Measurements from ENCODE around the gene PDIA6. TPM values are rescaled to one million over a fixed set of nuclear protein-coding genes. Genes with fewer than 3 reads are reported as not detected.

Gene PDIA6
- total and polyA plus RNA-seq, 4 donors, result 159 to 348 (median 246) TPM

- TF ChIP-seq GABPA (IDR thresholded peaks at IDR 0.05 in 1 of 2, conservative IDR thresholded peaks at IDR 0.05 in 1 of 2) (no peak), SP1 (IDR thresholded peaks at IDR 0.05) (no peak), FOXA2 (IDR thresholded peaks at IDR 0.05) (no peak)
Observed at GRCh38 chr2:10774394-10774793, 38.2 kb downstream of the PDIA6 start (continued).

DNA sequence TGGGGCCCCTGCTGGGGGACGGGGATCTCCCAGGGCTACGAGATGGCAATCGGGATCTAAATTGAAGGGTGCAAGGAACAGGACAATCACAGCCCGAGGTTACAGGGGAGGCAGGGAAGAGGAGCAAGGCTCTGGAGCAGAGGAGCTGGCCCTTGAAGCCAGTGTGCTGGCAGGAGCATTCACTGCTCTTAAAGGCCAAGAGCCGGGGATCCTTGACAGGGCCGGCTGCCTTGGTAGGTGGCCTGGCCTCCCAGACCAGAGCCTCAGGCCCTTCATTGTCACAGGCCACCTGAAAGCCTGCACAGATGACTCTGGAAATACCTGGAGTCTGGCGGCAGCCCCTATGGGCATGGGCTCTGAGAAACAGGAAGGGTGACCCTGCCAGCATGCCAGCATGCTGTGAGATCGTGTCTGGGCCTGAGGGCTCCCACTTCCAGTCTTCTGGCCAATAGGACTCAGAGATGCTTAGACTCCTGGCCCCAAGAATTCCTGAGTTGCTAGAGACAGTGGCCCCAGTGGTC lies 38.7 kb downstream of the PDIA6 start:
- Histone ChIP-seq H3K27me3 (ENCODE audit: control insufficient read depth in 4 of 4, insufficient read depth in 4 of 4, low read length in 3 of 4) (no peaks in the 10 kb centered on the region), H3K27ac (ENCODE audit: low read depth in 1 of 2, low read length in 2 of 2) (no peak overlapping the region), H3K9ac (ENCODE audit: low read depth in 1 of 2, low read length in 2 of 2) (no peak overlapping the region), H3K36me3 (ENCODE audit: control insufficient read depth in 4 of 4, insufficient read depth in 3 of 4, low read depth in 1 of 4, low read length in 3 of 4) (peaks cover 0 to 7% (median 1%) of the 10 kb centered on the region in 4 donors), H3K4me1 (ENCODE audit: control insufficient read depth in 4 of 4, insufficient read depth in 4 of 4, low read length in 3 of 4) (no peaks in the 10 kb centered on the region), H3K4me3 (ENCODE audit: low read depth in 1 of 3, low read length in 3 of 3) (no peak overlapping the region), H3K9me3 (ENCODE audit: control insufficient read depth in 4 of 4, low read length in 3 of 4) (no peaks in the 10 kb centered on the region)
- DNase-seq (ENCODE audit: low spot score), result no peak
- 86% methylated on average over 8 of the region's 8 CpGs for WGBS
- TF ChIP-seq GABPA (IDR thresholded peaks at IDR 0.05 in 1 of 2, conservative IDR thresholded peaks at IDR 0.05 in 1 of 2) (no peak), JUND (IDR thresholded peaks at IDR 0.05) (no peak), REST (IDR thresholded peaks at IDR 0.05) (no peak), HNF4A (conservative IDR thresholded peaks at IDR 0.05) (no peak), FOXA2 (IDR thresholded peaks at IDR 0.05) (no peak), RXRA (IDR thresholded peaks at IDR 0.05) (no peak), RAD21 (IDR thresholded peaks at IDR 0.05) (no peak), NR2F2 (IDR thresholded peaks at IDR 0.05) (no peak), HNF4G (IDR thresholded peaks at IDR 0.05) (no peak), MAX (IDR thresholded peaks at IDR 0.05) (no peak)
- TF ChIP-seq, protein P1, sequence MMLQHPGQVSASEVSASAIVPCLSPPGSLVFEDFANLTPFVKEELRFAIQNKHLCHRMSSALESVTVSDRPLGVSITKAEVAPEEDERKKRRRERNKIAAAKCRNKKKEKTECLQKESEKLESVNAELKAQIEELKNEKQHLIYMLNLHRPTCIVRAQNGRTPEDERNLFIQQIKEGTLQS (IDR thresholded peaks at IDR 0.05), result no peak

- no peak overlapping the region for H3K27ac ChIP-seq (ENCODE audit: low read depth in 1 of 2, low read length in 2 of 2)
- H3K4me3 ChIP-seq (ENCODE audit: low read depth in 1 of 3, low read length in 3 of 3), result no peak overlapping the region
Observed at GRCh38 chr2:10772868-10773215, 39.7 kb downstream of the PDIA6 start.

More at GRCh38 chr2:10772868-10773215, 39.7 kb downstream of the PDIA6 start:
- Histone ChIP-seq H3K9me3 (ENCODE audit: control insufficient read depth in 4 of 4, low read length in 3 of 4) (no peaks in the 10 kb centered on the region), H3K4me1 (ENCODE audit: control insufficient read depth in 4 of 4, insufficient read depth in 4 of 4, low read length in 3 of 4) (no peaks in the 10 kb centered on the region), H3K36me3 (ENCODE audit: control insufficient read depth in 4 of 4, insufficient read depth in 3 of 4, low read depth in 1 of 4, low read length in 3 of 4) (no peaks in the 10 kb centered on the region), H3K9ac (ENCODE audit: low read depth in 1 of 2, low read length in 2 of 2) (no peak overlapping the region), H3K27me3 (ENCODE audit: control insufficient read depth in 4 of 4, insufficient read depth in 4 of 4, low read length in 3 of 4) (no peaks in the 10 kb centered on the region)
- no peak for TF ChIP-seq RXRA (IDR thresholded peaks at IDR 0.05)
- TF ChIP-seq FOXA1 (IDR thresholded peaks at IDR 0.05), result no peak
- no peak for TF ChIP-seq RAD21 (IDR thresholded peaks at IDR 0.05)
- TF ChIP-seq, protein P1 (IDR thresholded peaks at IDR 0.05), result no peak
- TF ChIP-seq, protein P2, sequence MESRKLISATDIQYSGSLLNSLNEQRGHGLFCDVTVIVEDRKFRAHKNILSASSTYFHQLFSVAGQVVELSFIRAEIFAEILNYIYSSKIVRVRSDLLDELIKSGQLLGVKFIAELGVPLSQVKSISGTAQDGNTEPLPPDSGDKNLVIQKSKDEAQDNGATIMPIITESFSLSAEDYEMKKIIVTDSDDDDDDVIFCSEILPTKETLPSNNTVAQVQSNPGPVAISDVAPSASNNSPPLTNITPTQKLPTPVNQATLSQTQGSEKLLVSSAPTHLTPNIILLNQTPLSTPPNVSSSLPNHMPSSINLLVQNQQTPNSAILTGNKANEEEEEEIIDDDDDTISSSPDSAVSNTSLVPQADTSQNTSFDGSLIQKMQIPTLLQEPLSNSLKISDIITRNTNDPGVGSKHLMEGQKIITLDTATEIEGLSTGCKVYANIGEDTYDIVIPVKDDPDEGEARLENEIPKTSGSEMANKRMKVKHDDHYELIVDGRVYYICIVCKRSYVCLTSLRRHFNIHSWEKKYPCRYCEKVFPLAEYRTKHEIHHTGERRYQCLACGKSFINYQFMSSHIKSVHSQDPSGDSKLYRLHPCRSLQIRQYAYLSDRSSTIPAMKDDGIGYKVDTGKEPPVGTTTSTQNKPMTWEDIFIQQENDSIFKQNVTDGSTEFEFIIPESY (IDR thresholded peaks at IDR 0.05), result no peak
- no peak for TF ChIP-seq GABPA (IDR thresholded peaks at IDR 0.05 in 1 of 2, conservative IDR thresholded peaks at IDR 0.05 in 1 of 2)
- TF ChIP-seq MAX (IDR thresholded peaks at IDR 0.05), result no peak
- TF ChIP-seq, protein P3, sequence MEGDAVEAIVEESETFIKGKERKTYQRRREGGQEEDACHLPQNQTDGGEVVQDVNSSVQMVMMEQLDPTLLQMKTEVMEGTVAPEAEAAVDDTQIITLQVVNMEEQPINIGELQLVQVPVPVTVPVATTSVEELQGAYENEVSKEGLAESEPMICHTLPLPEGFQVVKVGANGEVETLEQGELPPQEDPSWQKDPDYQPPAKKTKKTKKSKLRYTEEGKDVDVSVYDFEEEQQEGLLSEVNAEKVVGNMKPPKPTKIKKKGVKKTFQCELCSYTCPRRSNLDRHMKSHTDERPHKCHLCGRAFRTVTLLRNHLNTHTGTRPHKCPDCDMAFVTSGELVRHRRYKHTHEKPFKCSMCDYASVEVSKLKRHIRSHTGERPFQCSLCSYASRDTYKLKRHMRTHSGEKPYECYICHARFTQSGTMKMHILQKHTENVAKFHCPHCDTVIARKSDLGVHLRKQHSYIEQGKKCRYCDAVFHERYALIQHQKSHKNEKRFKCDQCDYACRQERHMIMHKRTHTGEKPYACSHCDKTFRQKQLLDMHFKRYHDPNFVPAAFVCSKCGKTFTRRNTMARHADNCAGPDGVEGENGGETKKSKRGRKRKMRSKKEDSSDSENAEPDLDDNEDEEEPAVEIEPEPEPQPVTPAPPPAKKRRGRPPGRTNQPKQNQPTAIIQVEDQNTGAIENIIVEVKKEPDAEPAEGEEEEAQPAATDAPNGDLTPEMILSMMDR (IDR thresholded peaks at IDR 0.05; ENCODE audit: low read depth, low read length, missing input control), result no peak
- no peak for TF ChIP-seq YY1 (IDR thresholded peaks at IDR 0.05)
- WGBS, result 82% methylated on average over 13 of the region's 13 CpGs
- DNase-seq (ENCODE audit: low spot score), result no peak
